Myocyte (in vitro differentiated cells): Measurements from ENCODE around the gene ZFAND6. TPM values are rescaled to one million over a fixed set of nuclear protein-coding genes. Genes with fewer than 3 reads are reported as not detected.
"Not testable (repeated sequence)": the region's sequence is repeated elsewhere in the genome, so short reads cannot be mapped to it uniquely, and the experiment has no call there.

Experiments
- DNase-seq: peaks from one replicate; pipeline ENCODE4 v3.0.0-alpha.2; 2012; ENCODE audit warnings: low read depth
- polyA plus RNA-seq: library from polyadenylated mRNA; unstranded; fragments of >200 nt; gene quantifications from one replicate; pipeline ENCODE4 v1.2.1, GENCODE V29; 2012; ENCODE audit warnings: missing spikeins
- total RNA-seq: library from RNA; depleted of rRNA; stranded (reverse); fragments of >200 nt; gene quantifications from 2 replicates; pipeline ENCODE4 v1.2.3, GENCODE V29; 2014

The ZFAND6 gene
- 264 and 353 TPM in 2 replicates for total RNA-seq
- 83.0 TPM for polyA plus RNA-seq

- peak; percentile 95 for DNase-seq
Observed at GRCh38 chr15:80058851-80059785, at the start of gene ZFAND6. ZFAND6 (plus strand) TSS chr15:80059676; CDS start chr15:80120345, 60,669 bp downstream.

- DNase-seq: no peak
Observed at GRCh38 chr15:80010131-80010673, 49.3 kb upstream of the ZFAND6 start.

GRCh38 chr15:80011041-80011523, 48.4 kb upstream of the ZFAND6 start:
- DNase-seq: not testable (repeated sequence)

GRCh38 chr15:80011596-80011995, 47.9 kb upstream of the ZFAND6 start:
- no peak for DNase-seq

GRCh38 chr15:80012060-80012726, 47.3 kb upstream of the ZFAND6 start:
- DNase-seq: no peak

- DNase-seq: not testable (repeated sequence)
Observed at GRCh38 chr15:80014186-80014585, 45.3 kb upstream of the ZFAND6 start.

- DNase-seq: no peak
Observed at GRCh38 chr15:80015156-80015555, 44.3 kb upstream of the ZFAND6 start.

GRCh38 chr15:80016506-80016905, 43.0 kb upstream of the ZFAND6 start:
- DNase-seq: not testable (repeated sequence)

GRCh38 chr15:80017139-80017538, 42.3 kb upstream of the ZFAND6 start:
- not testable (repeated sequence) for DNase-seq

- DNase-seq: no peak
Observed at GRCh38 chr15:80019168-80019745, 40.2 kb upstream of the ZFAND6 start.

GRCh38 chr15:80020149-80020548, 39.3 kb upstream of the ZFAND6 start:
- DNase-seq: not testable (repeated sequence)

GRCh38 chr15:80020731-80021130, 38.7 kb upstream of the ZFAND6 start:
- DNase-seq: no peak

GRCh38 chr15:80026310-80026709, 33.2 kb upstream of the ZFAND6 start:
- DNase-seq: no peak

GRCh38 chr15:80026754-80027153, 32.7 kb upstream of the ZFAND6 start:
- no peak for DNase-seq

- no peak for DNase-seq
Observed at GRCh38 chr15:80028937-80029336, 30.5 kb upstream of the ZFAND6 start.

GRCh38 chr15:80031841-80032240, 27.6 kb upstream of the ZFAND6 start:
- DNase-seq: peak; percentile 91

GRCh38 chr15:80034629-80035028, 24.8 kb upstream of the ZFAND6 start:
- no peak for DNase-seq

- DNase-seq: no peak
Observed at GRCh38 chr15:80036071-80036470, 23.4 kb upstream of the ZFAND6 start.

- no peak for DNase-seq
Observed at GRCh38 chr15:80041494-80042253, 17.8 kb upstream of the ZFAND6 start.

- no peak for DNase-seq
Observed at GRCh38 chr15:80042568-80042967, 16.9 kb upstream of the ZFAND6 start.

GRCh38 chr15:80045219-80045618, 14.3 kb upstream of the ZFAND6 start:
- not testable (repeated sequence) for DNase-seq
